ENCODE data around the gene RHEBL1. TPM values are rescaled to one million over a fixed set of nuclear protein-coding genes. Genes with fewer than 3 reads are reported as not detected.

RHEBL1 gene
- polyA plus RNA-seq, 1 experiment, result 0.51 TPM

DNA sequence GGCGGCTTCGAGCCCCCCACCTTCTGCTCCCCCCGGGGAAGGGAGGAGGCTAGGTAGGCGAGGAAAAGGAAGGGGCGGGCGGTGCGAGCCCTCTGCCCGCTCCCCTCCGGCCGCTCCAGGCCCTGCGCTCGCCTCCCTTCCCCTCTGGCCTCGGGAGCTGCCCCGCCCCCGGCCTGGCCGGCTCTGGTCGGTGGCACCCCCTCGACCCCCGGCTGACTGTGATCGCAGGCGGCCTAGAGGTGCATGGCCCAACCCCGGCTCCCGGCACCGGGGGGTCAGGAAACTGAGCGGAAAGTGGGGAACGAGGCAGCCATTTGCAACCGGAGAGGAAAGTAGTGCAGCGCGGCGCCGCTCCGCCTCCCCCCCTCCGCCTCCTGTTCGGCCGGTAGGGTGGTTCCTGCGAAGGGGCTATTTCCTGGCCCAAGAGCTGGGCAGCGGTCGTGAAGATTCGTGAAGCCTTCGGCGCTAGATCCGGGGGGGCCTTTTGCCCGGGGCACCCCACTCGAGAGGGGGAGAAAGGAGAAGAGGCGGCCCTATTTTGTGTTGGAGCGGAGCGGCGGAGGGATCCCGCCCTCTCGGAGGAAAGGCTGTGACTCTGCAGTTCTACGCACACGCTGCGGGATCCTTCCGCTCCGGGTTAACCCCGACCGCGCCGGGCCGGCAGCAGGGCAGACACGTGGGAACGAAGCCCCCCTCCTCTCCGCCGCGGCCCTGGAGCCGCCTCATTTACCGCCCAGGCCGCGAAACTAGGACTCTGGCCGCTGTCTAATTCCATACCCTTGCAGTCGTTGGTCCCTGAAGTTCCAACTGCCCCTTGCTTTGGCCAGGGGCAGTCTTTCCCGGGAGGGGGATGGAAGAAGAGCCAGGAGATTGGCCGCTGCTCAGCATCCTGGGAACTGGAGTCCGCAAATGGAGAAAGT, 9.3 kb downstream of the RHEBL1 start, which contains the start of gene KMT2D:
Gene KMT2D (minus strand): TSS at position 558 of the 920 bp plus-strand sequence. CDS start 5,470 bp downstream, outside the sequence.
- no peaks in the 10 kb centered on the region; the same call in 1 of the 2 replicates for H3K9me3 ChIP-seq (ENCODE audit: control insufficient read depth, insufficient read depth, low read length)
- peak within 1 kb of the TSS; percentile 83 for H3K4me3 ChIP-seq (ENCODE audit: low read depth, low read length)
- H3K27ac ChIP-seq (ENCODE audit: low read depth, low read length), result peak within 1 kb of the TSS; percentile 96
- ChIA-PET CTCF (interaction anchor here (0.6 to 1.1 kb wide), 2 partner anchors 28 to 50 kb away, joined by 3 to 4 read pairs; no protein-coding TSS in a partner anchor), POLR2A (no interaction called here)
- TF ChIP-seq CTCF (IDR thresholded peaks at IDR 0.05; ENCODE audit: low read depth, low read length), result peak; percentile 46
- DNase-seq (ENCODE audit: low read depth, low spot score), result peak; percentile 92
- H3K27me3 ChIP-seq (ENCODE audit: control insufficient read depth, insufficient read depth, low read length), result no peaks in the 10 kb centered on the region

DNA sequence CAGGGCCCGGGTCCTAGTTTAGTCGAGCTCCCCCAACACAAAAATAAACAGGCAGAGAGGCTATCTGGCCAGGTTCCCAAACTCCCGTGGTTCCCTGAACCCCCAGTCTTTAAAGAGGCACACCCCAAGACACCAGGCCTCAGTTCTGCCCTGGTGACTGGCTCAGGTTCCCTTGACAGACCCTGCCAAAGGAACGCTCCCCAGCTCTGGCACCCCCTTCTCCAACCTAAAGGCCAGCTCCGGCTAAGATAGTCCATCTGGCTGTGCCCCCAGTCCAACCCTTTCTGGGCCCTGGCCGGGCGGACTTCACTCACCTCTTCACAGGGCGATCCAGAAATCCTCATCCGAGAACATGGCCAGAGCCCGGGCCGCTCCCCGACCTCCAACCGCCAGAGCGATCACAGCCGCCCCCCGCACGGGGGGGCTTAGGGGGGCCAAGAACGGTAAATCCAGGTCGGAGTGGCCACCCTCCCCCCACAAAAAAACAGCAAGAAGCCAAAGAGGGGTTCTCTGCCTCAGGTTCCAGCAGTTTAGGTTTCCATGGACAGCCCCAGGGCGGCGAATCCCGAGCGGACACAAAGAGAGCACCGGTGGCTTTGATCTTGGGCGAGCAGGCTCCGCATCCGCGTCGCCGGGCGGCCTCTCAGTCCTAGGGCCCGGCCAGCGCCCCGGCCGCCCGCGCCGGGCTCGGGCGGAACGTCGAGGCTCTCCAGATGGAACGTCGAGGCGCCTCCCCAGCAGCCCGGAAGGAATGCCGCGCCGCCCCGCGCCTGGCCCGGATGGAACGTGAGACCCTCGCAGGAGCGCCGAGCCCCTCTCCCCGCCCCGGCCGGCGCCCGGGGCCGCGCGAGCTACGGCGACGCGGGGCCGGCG, 10.2 kb downstream of the RHEBL1 start:
- Histone ChIP-seq H3K4me3 (ENCODE audit: low read depth, low read length) (peak overlapping the region; percentile 83), H3K27me3 (ENCODE audit: control insufficient read depth, insufficient read depth, low read length) (no peaks in the 10 kb centered on the region), H3K9me3 (ENCODE audit: control insufficient read depth, insufficient read depth, low read length) (no peaks in the 10 kb centered on the region; the same call in 1 of the 2 replicates), H3K27ac (ENCODE audit: low read depth, low read length) (peak overlapping the region; percentile 52)
- ChIA-PET CTCF (interaction anchor here (1.1 to 1.8 kb wide), 4 partner anchors 16 to 33 kb away, joined by 3 to 6 read pairs (median 4); no protein-coding TSS in a partner anchor), POLR2A (no interaction called here)
- no peak for DNase-seq (ENCODE audit: low read depth, low spot score)
- no peak for TF ChIP-seq CTCF (IDR thresholded peaks at IDR 0.05; ENCODE audit: low read depth, low read length)

GRCh38 chr12:49059045-49059298, 10.8 kb downstream of the RHEBL1 start:
- POLR2A ChIA-PET, result no interaction called here
- Histone ChIP-seq H3K9me3 (ENCODE audit: control insufficient read depth, insufficient read depth, low read length) (no peaks in the 10 kb centered on the region; the same call in 1 of the 2 replicates), H3K27me3 (ENCODE audit: control insufficient read depth, insufficient read depth, low read length) (no peaks in the 10 kb centered on the region), H3K27ac (ENCODE audit: low read depth, low read length) (no peak overlapping the region), H3K4me3 (ENCODE audit: low read depth, low read length) (peak overlapping the region; percentile 83)
- TF ChIP-seq CTCF (IDR thresholded peaks at IDR 0.05; ENCODE audit: low read depth, low read length), result no peak
- CTCF ChIA-PET, result interaction anchor here (1.2 to 1.8 kb wide), 3 partner anchors 15 to 33 kb away, joined by 3 to 6 read pairs (median 4); no protein-coding TSS in a partner anchor
- no peak for DNase-seq (ENCODE audit: low read depth, low spot score)

GRCh38 chr12:49058366-49059044, 11.3 kb downstream of the RHEBL1 start:
- Histone ChIP-seq H3K4me3 (ENCODE audit: low read depth, low read length) (peak overlapping the region; percentile 83), H3K9me3 (ENCODE audit: control insufficient read depth, insufficient read depth, low read length) (no peaks in the 10 kb centered on the region; the same call in 1 of the 2 replicates), H3K27me3 (ENCODE audit: control insufficient read depth, insufficient read depth, low read length) (no peaks in the 10 kb centered on the region), H3K27ac (ENCODE audit: low read depth, low read length) (no peak overlapping the region)
- no peak for TF ChIP-seq CTCF (IDR thresholded peaks at IDR 0.05; ENCODE audit: low read depth, low read length)
- no peak for DNase-seq (ENCODE audit: low read depth, low spot score)
- POLR2A ChIA-PET, result interaction anchor here (1.3 kb wide), 1 partner anchor 73 kb away, joined by 4 read pairs; the partner anchor contains the start of gene TUBA1B
- CTCF ChIA-PET, result interaction anchor here (1.2 to 1.8 kb wide), 3 partner anchors 15 to 34 kb away, joined by 3 to 6 read pairs (median 4); no protein-coding TSS in a partner anchor
